ENCODE data around the gene GABARAP.

GABARAP gene

GRCh38 chr17:7239091-7240027 is 2.9 kb downstream of the GABARAP start, which contains the start of gene PHF23:
Gene PHF23, minus strand, starts transcription at chr17:7239457. Its CDS starts 178 bp downstream, at chr17:7239279.
- peak; percentile 76 for TF ChIP-seq POLR2A (IDR thresholded peaks at IDR 0.05; ENCODE audit: low read depth, low read length)
- FAIRE-seq: peak; percentile 70

GRCh38 chr17:7238420-7239090 is 3.7 kb downstream of the GABARAP start:
- DNase-seq (ENCODE audit: insufficient read length, low spot score): no peak
- no peak for FAIRE-seq
- no peak for TF ChIP-seq POLR2A (IDR thresholded peaks at IDR 0.05; ENCODE audit: low read depth, low read length)

More at GRCh38 chr17:7239091-7240027, 2.9 kb downstream of the GABARAP start, which contains the start of gene PHF23:
- peak; percentile 96 for DNase-seq (ENCODE audit: insufficient read length, low spot score)

GRCh38 chr17:7237761-7238419 is 4.4 kb downstream of the GABARAP start:
- peak; percentile 41; the same call in 1 of the 2 replicates for TF ChIP-seq POLR2A (IDR thresholded peaks at IDR 0.05; ENCODE audit: low read depth, low read length)
- no peak for DNase-seq (ENCODE audit: insufficient read length, low spot score)
- no peak for FAIRE-seq

GRCh38 chr17:7237266-7237760 is 4.9 kb downstream of the GABARAP start:
- DNase-seq (ENCODE audit: insufficient read length, low spot score) (no peak), FAIRE-seq (no peak)
- no peak for TF ChIP-seq POLR2A (IDR thresholded peaks at IDR 0.05; ENCODE audit: low read depth, low read length)

- FAIRE-seq (no peak), DNase-seq (ENCODE audit: insufficient read length, low spot score) (no peak)
- TF ChIP-seq POLR2A (IDR thresholded peaks at IDR 0.05; ENCODE audit: low read depth, low read length): no peak
These were observed 5.4 kb downstream of the GABARAP start for GRCh38 chr17:7236808-7237207.

- FAIRE-seq (no peak), DNase-seq (ENCODE audit: insufficient read length, low spot score) (no peak)
- no peak for TF ChIP-seq POLR2A (IDR thresholded peaks at IDR 0.05; ENCODE audit: low read depth, low read length)
These were observed 6.3 kb downstream of the GABARAP start for GRCh38 chr17:7235693-7236665.

GRCh38 chr17:7234083-7234951 is 7.9 kb downstream of the GABARAP start, which contains the start of gene DVL2:
Gene DVL2, minus strand, starts transcription at chr17:7234517. Its CDS starts 255 bp downstream, at chr17:7234262.
- DNase-seq (ENCODE audit: insufficient read length, low spot score) (peak; percentile 90), FAIRE-seq (peak; percentile 6)
- peak; percentile 51 for TF ChIP-seq POLR2A (IDR thresholded peaks at IDR 0.05; ENCODE audit: low read depth, low read length)

GRCh38 chr17:7233701-7234082 is 8.6 kb downstream of the GABARAP start:
- no peak for TF ChIP-seq POLR2A (IDR thresholded peaks at IDR 0.05; ENCODE audit: low read depth, low read length)
- no peak for FAIRE-seq
- DNase-seq (ENCODE audit: insufficient read length, low spot score): no peak

- no peak for TF ChIP-seq POLR2A (IDR thresholded peaks at IDR 0.05; ENCODE audit: low read depth, low read length)
- DNase-seq (ENCODE audit: insufficient read length, low spot score): no peak
- no peak for FAIRE-seq
These were observed 10.1 kb downstream of the GABARAP start for GRCh38 chr17:7232114-7232513.

GRCh38 chr17:7229504-7229903 is 12.7 kb downstream of the GABARAP start:
- TF ChIP-seq POLR2A (IDR thresholded peaks at IDR 0.05; ENCODE audit: low read depth, low read length): no peak
- no peak for DNase-seq (ENCODE audit: insufficient read length, low spot score)
- no peak for FAIRE-seq

GRCh38 chr17:7228920-7229319 is 13.3 kb downstream of the GABARAP start:
- FAIRE-seq: no peak
- DNase-seq (ENCODE audit: insufficient read length, low spot score): no peak
- no peak for TF ChIP-seq POLR2A (IDR thresholded peaks at IDR 0.05; ENCODE audit: low read depth, low read length)
